Forelimb muscle (tissue), 1 donor: ENCODE data around the gene GATA1. TPM values are rescaled to one million over a fixed set of nuclear protein-coding genes. Genes with fewer than 3 reads are reported as not detected.

Experiments used
- DNase-seq: peaks from one replicate; pipeline ENCODE4 v3.0.0-alpha.2; 2013; ENCODE audit warnings: low read depth
- polyA plus RNA-seq: library from polyadenylated mRNA; unstranded; fragments of 120-200 nt; gene quantifications from one replicate; pipeline ENCODE4 v1.2.1, GENCODE V29; 2013; ENCODE audit not compliant: insufficient read length

GATA1 gene
- polyA plus RNA-seq, 1 donor = 0.22 TPM

DNA sequence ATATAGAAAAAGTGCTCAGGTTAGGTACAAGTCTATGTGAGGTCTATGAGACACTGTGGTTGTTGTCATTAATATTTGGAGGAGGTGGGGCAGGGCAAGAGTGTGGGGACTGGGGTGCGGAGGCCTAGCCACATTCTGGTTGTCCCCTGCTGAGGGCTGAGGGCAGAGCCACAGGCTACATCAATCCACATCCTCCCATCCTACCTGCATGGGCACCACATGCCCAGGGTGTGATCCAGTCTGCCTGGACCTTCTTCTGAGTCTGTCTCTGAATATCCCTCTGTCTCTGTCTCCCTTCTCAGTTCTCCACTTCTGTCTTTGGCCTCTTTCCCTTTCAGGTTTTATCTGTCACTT lies 1.2 kb upstream of the GATA1 start:
- DNase-seq = no peak

DNA sequence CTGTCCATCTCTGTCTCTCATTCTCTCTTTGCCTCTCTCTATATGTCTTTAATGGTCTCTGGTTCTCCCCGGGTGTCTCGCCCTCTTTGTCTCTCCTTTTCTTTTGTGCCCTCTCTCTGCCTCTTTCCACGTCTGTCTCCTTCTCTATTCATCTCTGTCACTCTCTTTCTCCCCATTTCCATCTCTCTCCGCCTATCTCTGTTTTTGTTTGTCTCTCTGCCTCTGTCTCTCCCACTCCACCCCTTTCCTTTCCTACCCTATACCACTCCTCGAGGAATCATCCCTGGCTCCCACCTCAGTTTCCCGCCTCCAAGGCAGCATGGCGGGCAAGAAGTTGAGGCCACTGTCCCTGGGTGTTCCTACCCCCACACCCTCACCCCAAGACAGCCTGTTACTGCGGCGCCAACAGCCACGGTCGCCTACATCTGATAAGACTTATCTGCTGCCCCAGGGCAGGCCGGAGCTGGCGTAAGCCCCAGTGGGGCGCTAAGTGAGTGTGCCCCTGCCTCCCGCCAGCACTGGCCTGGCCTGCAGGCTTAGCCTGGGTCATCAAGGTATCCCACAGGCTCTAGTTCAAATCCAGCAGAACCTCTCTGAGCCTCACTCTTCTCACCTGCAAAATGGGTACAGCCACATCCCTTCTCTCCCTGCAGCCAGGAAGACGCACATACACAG lies 713 bp upstream of the GATA1 start:
- no peak for DNase-seq

DNA sequence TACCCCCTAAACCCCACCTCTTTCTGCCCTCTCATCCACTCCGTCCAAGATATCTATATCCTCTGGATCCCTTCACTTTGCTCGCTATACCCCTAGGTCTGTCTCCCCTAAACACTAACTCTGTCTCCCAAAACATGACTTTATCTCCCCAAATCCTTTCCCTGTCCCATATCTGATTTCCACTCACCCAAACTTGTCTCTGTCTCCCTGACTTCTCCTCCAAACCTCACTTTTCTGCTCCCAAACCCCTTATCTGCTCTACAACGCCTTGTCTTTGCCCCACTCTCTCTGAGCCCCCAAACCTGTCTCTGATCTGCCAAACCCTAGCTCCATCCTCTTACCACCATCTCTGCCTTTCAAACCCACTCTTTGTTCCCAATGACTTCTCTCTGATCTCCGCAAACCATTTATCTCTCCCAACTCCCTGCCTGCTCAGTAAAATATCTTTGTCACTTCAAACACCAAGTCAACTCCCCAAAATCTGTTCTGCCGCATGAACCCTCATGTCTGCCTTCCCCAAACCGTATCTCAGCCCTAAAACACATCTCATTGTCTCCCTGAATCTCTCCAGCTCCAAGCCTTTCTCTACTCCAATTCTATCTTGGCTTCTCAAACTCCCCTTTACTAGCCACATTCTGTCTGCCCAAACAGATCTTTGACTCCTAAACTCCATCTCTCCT lies 575 bp downstream of the GATA1 start:
- DNase-seq = no peak

DNA sequence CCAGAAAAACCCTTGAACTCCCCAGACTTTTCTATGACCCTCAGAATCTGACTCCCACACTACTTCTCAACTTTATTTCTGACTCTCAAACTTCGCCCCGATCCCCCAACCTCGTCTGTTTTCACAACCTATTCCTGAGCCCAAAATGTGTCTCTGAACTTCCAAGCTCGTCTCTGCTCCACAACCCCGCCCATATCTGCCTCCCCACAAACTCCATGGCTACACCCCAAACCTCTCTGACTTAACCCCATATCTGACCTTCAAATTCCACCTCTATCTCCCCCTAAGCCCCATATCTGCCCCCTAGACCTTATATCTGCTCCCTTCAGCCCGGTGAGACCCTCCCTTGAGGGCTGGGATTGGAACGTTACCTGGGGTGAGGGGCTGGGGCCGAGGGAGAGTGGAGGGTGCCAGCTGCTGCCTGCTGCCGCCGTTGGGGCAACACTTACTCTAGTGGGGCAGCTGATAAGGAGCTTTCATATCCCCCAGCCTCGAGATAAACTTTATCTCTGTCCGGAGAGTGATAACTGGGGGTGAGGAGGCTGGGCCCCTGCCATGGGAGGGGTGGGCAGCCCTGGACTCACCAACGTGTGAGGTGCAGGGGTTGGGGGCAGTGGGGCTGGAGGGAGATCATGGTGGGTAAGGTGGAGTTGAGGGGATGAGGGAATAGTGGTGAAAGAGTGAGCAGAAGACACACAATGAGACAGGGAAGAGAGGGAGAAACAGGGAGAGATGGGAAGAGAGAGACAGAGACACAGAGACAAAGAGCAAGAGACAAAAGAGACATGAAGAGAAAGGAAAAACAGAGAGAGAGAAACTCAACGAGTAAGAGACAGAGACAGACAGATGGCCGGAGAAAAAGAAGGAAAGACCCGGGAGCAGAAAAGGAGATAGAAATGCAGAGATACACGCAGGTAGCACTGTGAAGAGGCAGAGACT lies 1.4 kb downstream of the GATA1 start:
- DNase-seq = no peak

DNA sequence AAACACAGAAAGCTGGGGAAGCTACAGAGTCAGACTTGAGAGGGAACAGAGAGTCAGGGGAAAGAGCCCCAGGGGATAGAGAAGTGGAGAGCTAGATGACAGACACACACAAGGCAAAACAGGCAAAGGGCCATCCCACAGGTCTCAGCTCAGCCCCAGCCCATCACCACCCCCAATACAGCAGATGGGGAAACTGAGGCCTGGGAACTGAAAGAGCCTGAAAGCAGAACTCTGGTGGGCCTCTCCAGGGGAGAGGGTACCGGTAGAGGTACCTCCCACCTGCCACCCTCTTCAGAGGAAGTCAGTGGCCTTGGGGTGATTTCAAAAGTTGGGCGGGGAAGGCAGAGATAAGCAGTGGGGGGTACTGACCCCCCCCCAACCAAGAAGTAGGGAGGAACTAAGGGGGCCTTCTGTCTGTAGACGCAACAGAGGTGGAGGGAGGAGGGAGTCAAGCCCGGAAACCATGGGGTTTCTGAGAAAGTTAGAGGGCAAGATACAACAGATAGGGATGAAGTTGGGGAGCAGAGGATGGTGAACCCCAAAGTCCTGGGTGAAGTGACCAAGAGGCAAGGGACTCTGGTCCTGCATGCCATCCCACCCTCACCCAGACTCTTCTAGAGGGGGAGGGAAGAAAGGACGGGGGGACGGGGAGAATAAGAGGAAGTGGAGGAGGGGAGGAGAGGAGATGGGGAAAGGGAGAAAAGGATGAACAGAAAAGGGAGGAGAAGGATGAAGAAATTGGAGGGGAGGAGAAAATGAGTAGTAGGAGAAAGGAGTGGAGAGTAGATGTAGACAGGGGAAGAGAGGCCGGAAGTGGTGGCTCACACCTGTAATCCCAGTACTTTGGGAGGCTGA lies 3.2 kb downstream of the GATA1 start:
- no peak for DNase-seq

DNA sequence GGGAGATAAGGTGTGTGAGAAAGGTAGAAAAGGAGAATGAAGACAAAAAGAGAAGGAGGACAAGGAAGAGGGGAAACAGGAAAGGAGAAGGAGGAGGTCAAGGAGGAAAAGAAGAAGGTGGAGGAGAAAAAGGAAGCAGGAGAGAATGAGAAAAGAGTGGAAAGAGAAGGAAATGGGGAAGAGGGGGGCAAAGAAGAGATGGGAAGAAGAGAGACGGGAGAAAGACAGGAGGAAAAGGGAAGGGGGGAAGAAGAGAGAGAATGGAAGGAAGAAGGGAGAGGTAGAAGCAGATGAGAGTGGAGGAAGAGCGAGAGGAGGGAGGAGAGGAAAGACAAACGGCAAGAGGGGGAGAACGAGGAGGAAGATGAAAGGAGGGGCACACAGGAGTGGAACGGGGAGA lies 4.1 kb downstream of the GATA1 start:
- DNase-seq = no peak

DNA sequence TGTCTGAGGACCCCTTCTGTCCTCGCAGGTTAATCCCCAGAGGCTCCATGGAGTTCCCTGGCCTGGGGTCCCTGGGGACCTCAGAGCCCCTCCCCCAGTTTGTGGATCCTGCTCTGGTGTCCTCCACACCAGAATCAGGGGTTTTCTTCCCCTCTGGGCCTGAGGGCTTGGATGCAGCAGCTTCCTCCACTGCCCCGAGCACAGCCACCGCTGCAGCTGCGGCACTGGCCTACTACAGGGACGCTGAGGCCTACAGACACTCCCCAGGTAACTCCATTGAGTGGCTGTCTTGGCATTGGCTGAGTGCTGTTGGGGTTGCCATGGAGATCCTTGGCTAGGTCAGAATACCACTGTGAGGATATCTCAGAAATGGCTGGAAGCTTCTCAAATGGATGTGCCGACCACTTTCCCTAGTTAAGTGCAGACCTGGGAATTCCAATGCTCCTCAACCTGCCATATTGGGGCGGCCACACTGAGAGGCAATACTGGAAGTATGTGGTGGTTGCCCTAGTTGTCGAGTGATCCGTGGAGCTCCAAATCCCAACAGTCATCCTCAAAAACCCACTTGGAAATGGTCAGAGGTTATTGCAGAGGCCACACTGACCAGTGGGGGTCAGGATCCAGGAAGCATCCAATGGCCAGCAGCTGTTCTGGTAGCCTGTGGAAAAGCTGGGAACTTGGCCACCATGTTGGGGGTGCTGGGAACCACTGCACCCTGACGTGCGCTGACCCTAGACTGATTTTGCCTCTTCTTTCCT lies 4.9 kb downstream of the GATA1 start:
- DNase-seq = no peak

DNA sequence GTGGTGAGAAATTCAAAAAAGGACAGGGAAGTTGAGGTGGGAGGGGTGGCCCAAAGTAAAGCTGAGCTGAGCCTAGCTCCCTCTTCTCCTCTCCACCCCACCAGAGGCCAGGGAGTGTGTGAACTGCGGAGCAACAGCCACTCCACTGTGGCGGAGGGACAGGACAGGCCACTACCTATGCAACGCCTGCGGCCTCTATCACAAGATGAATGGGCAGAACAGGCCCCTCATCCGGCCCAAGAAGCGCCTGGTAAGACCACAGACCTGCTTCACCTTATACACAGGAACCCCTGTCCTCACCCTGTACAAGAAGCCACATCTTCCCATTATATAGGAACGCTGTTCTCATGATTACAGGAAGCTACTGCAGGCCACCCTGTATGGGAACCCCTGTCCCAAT lies 5.8 kb downstream of the GATA1 start:
- DNase-seq = no peak

DNA sequence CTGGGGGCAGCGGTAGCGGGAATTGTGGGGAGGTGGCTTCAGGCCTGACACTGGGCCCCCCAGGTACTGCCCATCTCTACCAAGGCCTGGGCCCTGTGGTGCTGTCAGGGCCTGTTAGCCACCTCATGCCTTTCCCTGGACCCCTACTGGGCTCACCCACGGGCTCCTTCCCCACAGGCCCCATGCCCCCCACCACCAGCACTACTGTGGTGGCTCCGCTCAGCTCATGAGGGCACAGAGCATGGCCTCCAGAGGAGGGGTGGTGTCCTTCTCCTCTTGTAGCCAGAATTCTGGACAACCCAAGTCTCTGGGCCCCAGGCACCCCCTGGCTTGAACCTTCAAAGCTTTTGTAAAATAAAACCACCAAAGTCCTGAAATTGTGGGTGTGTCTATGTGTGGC lies 7.5 kb downstream of the GATA1 start:
- no peak for DNase-seq

DNA sequence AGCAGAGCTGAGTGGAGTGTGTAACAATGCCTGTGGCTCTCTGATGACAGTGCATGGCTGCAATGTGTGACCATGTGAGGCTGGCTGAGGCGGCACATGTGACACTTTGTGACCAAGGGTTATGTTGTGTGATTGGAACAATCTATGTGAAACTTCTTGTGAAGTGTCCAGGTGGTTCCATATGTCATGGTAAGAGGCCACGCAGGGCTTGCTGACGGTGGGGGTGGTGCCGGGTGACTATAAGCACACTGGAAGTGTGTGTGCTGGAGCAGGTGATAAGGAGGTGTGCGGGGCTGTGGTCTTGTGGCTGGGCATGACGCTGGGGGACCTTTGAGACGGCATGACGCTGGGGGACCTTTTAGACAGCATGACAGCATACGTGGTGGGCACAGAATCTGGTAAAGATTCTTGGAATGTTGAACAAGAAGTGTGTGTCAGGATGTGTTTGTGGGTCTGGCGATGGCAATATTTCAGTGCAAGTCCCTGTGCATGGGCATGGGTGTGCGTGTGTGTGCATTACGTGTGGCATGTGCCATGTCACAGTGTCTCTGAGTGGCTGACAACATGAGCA lies 8.0 kb downstream of the GATA1 start:
- no peak for DNase-seq

DNA sequence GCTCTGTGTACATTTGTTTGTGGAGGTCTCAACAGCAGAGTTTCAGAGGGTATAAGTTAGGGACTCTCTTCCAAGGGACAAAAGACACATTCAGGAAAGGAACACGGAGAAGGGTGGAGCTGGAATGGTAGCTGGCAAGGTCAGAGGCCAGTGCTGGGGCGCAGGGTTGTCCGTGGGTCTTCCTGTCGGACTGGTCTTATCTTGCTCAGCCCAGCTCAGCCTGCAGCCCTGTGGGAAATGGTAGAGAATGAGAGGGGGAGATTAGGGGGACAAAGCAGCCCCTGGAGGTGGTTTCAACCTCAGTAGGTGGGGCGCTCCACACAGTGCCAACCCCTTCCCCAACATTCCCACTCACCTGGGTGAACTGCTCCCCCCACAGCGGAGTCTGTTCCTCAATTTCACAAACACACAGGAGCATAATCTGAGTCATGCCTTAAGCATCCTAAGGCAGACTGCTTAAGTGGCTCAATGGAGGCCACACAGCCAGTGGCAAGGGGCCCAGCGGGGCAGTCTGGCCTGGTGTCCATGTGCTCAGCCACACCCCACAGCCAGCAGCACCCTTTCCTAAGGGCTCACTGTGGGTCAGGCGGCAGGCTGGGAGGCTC lies 8.6 kb downstream of the GATA1 start:
- no peak for DNase-seq

DNA sequence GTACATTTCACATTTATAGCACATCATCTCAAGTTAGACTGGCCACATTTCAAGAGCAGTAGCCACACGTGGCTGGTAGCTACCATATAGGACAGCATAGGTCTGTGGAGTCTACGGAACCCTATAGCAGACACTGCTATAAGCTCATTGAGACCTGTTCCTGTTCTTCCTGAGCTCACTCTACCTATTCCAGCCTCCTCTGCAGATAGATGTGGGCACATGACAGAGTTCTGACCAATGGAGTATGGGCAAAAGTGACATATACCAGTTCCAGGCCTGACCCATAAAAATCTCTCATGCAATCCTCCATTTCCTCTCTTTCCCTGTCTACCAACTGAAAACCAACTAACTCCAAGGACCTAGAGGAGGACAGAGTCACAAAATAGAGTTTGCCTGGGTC lies 11.9 kb downstream of the GATA1 start:
- DNase-seq = no peak

DNA sequence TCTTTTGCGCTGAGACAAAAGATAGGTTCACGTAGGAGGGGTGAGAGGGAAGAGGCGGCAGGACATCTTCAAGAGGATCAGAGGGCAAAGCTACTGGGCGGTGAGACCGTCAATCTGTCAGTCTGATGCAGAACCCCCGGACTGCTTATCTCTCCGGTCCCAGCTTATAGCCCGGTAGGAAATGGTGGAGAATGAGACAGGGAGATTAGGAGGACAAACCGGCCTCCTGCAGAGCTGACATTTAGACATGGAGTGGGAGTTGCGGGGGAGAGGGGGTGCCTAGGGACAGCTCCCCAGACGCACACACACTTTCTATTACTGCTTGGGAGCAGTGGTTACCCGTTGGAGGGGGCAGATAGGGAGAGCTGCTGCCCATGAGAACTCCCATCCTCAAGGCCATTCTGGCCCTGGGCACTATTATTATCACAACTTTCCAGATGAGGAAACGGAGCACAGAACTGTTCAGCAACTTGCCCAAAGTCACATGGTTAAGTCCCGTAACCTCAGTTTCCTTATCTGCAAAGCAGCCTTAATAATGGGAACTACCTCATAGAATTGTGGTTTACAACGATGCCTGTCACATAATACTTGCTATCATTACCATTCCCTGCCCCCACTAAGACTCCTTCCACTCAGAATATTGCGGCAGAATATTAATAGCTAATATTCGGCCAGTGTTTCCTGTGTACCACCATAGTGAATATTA lies 14.3 kb downstream of the GATA1 start:
- no peak for DNase-seq

DNA sequence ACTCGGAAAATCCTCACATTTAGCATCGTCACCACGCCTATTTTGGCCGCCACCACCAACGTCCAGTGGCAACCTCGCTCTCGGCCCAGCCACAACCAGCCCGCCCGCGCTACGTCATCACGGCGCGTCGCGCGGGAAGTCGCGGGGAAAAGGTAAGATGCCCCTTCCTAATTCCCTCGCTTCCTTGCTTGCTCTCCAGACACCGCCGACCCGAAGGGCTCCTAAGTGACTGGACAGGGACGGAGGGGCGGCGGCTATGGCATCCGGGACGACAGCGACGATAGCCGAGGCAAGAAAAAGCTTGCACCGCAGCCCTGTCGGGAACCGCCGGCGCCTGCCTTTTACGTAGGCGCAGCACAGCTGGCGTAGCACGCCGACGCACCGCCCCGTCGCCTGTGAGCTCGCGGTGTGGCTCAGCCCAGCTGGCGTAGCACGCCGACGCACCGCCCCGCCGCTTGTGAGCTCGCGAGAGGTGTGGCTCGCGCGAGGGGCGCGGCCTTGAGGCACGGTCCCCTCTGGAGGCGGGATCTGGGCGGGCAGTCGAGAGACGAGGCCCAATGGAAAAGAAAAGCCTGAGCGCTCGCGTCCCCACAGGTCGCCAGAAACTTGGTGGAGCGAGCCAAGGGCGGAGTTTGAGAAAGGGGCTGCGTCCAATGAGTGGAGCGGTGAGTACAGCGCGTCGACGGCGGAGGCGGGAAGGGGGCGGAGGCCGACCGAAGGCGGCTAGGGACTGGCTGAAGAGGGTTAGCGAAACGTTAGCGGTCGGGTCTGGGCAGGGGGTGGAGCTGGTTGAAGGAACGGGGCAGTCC lies 15.1 kb downstream of the GATA1 start, which contains the start of gene HDAC6:
HDAC6 (plus strand) TSS at position 788 of the 809 bp plus-strand sequence. CDS start 626 bp downstream, outside the sequence.
- peak; percentile 91 for DNase-seq

DNA sequence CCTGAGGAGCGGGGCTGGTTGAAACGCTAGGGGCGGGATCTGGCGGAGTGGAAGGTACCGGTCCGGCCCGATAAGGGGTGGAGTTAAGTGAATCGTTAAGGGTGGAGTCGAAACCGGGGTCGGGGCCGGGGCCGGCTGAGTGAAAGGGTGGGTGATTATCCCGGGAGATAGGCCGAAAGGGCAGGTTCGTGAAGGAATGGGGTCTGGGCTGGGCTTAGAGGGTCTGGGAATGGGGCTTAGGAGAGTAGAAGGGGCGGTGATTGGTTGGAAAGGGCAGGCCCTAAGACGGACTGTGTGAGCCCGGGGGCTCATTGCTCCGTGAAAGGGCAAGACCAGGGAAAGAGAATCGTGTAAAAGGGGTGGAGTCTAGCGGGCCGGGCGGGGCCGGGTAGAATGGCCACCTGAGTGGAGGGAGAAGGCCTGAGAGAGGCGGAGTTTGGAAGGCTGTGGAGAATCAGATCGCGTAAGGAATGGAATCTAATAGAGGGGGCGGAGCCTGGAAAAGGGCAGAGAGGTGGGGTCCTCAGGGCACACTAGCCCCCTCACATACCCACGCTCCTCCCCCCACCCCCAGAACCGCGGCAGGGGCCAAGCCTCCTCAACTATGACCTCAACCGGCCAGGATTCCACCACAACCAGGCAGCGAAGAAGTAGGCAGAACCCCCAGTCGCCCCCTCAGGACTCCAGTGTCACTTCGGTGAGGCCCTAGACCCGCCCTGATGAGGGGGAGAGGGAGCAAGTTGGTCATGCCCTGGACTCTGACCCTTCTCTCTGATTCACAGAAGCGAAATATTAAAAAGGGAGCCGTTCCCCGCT lies 15.9 kb downstream of the GATA1 start:
- DNase-seq = peak; percentile 45

DNA sequence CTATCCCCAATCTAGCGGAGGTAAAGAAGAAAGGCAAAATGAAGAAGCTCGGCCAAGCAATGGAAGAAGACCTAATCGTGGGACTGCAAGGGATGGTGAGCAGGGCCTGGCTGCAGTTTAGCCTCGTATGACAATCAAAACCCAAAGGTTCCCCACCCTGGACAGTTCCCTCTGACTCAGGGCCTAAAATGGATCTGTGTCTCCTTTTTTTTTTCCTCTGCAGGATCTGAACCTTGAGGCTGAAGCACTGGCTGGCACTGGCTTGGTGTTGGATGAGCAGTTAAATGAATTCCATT lies 16.5 kb downstream of the GATA1 start:
- DNase-seq = no peak

DNA sequence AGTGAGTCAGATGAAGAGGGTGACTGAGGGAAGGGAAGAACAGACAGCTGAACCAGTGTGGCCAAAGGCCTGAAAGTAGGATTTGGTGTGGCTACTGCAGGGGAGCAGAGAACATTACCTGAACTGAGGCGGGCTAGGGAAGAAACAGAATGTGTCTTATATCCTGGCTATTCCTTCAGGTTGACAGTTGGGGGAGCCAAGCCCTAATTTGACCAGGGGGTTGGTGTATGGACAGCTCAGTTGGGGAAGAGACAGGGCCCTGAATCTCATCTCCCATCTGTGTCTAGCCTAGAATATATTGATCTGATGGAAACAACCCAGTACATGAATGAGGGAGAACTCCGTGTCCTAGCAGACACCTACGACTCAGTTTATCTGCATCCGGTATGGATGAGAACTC lies 19.7 kb downstream of the GATA1 start:
- DNase-seq = no peak

DNA sequence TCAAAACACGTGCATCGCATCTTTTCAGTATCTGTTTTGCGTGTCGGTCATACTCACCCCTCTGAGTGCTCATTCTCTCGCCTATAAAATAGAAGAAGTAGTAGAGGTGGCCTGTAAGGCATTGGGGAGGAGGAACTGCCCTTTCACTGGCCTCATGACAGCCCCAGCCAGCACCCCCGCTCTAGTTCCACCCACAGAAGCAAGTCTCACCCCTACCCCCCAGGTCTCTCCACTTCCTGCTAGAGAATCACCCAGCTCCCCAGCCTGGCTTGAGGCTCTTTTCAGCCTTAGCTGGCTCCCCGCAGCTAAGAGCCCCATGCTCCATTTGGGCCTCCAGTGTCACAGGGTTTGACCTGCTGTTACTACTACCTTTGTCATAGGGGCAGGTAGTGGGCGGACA lies 27.3 kb downstream of the GATA1 start:
- DNase-seq = no peak
